HG03442 (cell line): ENCODE data around the gene SMARCA1.

Source experiments
- ATAC-seq: cut with Tn5 transposase; IDR thresholded peaks from one replicate; pipeline ENCODE4 v1.9.1; 2021; ENCODE audit warnings: mild to moderate bottlenecking, moderate library complexity; ENCODE audit not compliant: unreplicated experiment

Gene SMARCA1

DNA sequence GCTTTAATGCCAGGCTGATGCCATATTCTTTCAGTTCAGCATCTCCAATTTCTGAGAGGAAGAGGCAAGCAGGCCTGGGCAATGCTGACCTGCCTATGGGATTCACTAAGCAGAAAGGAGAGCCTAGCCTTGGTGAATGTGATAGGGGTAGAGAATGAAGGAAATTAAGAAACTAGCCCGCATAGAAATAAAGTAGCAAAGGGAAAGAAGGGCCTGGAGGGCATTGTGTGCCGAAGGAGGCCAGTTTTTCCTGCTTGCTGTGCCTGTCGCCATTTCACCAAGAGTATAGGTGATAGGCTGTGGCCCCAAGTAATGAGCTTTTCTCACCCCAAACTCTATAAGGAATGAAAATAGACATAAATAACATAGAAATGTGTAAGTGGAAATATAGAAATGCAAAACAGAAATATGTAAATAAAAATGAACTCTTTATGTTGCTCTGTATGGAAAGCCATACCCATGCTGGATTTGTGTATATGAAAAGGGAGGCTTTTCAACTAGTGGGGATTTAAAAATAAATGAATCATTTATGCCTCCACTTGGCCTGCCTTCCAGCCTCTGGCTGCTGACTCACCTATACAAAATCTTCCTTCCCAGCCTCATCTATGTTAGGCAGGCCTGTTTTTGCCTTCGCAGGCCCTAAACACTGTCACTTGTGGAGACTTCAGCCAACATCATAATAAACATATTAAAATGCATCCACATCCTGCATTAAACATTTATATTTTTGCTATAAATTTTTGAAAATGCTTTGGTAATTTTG lies 11.7 kb upstream of the SMARCA1 start:
- no peak for ATAC-seq

DNA sequence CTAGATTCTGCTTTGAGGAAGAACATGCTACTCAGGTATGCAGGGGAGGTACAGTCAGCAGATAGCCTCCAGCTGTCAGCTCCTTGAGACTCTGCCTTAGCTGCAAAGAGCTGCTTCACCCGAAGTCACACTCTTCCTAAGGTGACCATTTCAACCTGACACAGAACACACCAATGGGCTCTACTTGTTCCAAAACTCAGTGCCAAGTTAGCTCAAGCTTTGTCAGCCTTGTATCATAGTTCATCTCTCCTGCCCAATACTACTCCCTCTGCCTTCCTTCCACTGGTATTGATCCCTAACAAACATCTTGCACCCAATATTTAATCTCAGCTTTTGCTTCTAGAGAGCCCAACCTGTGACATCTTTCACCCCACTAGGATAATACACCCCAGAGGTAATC lies 7.8 kb upstream of the SMARCA1 start:
- no peak for ATAC-seq

DNA sequence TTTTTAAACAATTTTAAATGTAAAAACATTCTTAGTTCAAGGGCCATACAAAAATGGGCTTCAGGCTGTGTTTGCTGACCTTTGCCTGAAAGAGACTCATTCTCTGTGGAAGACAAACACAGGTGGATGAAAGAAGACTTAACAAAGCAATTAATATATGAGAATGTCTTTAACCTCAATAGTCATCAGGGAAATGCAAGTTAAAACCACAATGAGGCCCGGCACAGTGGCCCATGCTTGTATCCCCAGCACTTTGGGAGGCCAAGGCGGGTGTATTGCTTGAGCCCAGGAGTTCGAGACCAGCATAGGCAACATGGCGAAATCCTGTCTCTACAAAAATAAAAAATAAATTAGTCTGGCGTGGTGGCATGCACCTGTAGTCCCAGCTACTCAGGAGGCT lies 7.1 kb upstream of the SMARCA1 start:
- ATAC-seq, result no peak

DNA sequence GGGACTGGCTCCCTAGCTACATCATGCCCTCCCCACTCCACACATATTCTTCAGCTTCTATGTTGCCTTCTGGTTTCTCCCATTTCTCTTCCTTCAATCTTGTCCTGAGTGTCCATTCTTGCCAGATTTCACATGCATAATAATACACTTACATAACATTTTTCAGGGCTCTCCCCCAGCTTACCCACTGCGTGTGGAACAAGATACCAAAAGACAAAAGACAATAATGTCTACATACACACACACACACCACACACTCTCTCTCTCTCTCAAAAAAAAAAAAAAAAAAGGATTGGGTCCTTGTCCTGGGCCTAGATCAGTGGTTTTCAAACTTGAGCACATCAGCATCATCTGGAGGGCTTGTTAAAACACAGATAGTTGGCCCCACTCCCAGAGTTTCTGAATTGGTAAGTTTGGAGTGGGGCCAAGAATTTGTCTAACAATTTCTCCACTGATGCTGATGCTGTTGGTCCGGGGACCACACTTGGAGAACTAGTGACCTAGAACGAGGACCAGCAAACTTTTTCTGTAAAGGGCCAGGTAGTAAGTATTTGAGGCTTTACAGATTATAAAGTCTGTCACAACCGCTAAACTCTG lies 6.5 kb upstream of the SMARCA1 start:
- ATAC-seq, result no peak

DNA sequence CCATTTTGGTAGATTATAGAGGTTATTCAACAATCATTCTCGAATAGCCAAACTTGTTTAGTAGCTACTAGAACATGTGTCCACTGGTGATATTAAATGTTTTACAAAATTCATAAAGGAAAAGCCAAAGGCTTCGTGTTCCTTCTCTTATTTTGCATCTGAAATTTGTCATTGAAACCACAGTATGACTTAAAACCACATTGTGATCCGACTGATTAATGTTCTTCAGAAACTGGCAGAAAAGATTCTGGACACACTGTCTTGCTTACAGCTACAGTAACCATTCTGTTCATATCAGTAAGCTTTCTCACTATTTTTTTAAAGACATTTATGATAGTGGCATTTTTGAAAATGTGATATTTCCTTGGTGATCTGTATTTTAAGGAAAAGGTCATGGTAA lies 2.6 kb upstream of the SMARCA1 start:
- no peak for ATAC-seq

DNA sequence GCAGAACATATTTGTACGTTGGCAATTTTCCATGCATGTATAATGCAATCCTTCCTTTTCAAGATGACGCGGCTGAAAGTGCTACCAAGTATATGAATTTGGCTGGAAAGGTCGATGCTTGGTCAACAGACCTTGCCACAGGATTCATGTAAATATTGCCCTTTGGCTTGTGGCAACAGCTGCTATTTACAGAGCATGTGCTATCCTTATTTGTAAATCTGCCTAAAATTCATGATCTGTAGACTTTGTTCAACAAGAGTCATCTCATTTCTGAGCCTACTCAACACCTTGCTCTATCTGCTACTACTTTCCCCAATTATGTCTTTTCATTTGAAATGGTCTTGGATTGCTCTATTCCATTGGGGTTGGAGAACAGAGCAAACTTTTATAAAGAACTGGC lies 1.9 kb upstream of the SMARCA1 start:
- ATAC-seq, result no peak

DNA sequence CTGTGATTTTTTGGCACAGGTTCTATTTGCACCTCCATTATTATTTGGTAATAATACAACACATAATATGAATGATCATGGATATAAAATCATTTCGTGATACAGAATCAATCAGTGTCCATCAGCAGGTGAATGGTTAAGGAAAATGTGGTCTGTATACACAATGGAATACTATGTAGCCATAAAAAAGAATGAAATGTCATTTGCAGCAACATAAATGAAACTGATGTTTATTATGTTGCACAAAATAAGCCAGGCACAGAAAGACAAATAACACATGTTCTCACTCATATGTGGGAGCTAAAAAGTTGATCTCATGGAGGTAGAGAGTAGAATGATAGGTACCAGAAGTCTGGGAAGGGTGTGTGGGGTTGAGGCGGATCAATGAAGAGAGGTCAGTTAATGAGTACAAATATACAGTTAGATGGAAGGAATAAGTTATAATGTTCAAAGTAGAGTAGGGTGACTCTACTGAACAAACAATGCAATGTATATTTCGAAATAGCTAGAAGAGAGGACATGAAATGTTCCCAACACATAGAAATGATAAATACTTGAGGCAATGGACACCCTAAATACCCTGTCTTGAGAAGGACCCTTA lies 1.1 kb upstream of the SMARCA1 start:
- ATAC-seq, result no peak

DNA sequence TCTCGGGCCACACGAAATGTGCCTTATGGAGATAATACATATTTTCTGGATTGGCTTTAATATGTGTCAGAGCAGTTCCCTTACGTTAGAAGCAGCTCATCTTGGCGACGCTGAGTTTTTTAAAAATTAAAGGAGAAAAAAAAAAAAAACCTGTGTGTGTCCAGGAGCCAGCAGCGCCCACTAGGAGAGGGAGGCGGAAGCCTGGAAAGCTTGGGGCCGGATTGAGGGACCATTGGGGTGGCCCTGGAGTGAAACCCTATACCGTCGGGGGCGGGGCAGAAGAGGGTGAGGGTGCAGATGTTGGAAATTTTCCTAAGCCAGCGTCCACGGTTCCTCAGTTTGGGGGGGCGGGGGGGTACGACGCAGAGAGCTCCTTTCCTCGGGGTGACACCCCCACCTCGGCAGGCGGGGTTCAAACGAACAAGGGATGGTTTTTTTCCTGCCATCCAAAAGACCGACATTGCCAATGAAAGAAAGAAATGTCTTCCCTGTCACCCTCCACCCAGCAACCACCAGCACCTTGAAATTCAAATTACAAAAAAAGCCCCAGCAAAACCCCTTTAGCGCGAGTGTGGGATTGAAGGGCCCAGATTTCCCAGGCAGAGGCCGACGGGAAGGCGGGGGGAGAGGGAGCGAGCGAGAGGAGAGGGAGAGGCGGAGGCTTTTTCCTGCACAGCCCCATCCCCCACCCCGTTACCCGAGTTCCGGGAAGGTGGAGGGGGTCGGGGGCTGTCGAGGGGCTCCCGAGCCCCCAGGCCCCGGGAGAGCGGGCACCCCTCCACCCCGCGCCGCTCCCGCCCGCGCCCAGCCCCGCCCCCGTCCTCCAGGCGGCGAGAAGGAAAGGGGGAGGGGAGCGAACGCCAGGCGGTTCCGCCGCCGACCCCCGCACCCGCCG lies 859 bp downstream of the SMARCA1 start:
- no peak for ATAC-seq

DNA sequence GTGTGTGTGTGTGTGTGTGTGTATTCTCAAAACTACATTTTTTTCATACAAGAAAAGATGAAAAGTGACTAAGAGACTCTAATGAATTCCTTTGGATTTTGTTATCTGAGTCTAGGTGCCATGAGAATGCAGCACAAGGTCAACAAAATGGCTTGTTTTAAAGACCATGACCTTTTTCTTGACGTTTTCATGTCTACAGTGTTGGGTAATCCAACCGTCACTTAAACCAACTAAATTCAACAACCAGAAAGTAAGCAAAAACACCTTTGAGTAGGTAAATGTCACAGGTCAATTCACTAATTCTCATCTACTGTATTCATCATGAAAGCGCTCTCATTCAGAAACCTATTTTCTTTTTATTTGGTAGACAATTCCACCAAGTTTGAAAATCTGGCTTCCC lies 3.1 kb downstream of the SMARCA1 start:
- ATAC-seq, result no peak

DNA sequence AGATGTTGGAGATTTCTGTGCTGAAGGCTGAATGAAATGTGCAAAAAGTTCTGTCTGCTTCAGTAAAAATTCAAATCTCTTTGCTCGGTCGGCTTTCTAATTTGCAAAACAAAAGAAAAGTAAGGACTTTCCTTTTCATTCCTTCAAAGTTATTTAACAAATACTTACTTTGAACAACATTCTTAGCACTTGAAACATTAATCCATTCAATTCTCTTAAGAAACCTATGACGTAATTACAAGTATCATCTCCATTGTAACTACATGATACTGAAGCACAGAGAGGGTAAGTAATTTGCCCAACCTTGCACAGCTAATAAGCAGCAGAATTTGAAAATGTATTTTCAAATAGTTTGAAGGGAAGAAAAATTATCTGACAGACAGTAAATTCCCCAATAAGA lies 6.9 kb downstream of the SMARCA1 start:
- ATAC-seq, result no peak

DNA sequence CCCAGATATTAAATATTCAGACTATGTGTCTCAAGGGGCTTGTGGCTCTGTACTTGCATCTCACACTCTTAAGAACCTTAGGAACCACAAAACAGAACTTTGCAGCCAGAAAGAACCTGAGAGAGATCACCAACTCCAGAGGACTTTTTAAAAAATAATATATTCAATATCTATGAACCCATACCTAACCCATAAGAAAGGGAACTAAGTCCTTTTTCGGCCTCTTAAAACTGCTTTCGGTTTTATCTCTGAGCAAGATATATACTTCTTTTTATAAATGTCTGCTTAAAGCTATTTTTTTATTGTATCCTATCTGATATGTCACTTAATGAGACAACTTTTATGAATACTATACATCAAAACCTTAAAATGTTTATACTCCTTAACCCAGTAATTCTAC lies 10.9 kb downstream of the SMARCA1 start:
- ATAC-seq, result no peak

DNA sequence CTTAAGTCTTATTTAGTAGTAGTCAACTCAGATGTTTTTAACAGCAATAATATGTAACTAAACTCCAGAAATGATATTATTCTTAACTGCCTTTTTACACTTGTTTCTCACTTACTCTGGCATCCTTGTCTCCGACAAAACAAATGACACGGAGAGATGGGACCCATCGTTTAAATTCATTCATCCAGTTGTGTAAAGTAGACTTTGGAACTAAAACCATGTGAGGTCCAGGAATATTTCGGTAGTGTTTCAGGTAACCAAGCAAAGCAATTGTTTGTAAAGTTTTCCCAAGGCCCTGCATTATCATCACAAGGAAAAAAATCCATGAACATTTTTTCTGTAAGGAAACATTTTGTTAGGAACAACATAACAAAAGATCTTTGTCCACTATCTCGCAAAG lies 11.6 kb downstream of the SMARCA1 start:
- no peak for ATAC-seq

DNA sequence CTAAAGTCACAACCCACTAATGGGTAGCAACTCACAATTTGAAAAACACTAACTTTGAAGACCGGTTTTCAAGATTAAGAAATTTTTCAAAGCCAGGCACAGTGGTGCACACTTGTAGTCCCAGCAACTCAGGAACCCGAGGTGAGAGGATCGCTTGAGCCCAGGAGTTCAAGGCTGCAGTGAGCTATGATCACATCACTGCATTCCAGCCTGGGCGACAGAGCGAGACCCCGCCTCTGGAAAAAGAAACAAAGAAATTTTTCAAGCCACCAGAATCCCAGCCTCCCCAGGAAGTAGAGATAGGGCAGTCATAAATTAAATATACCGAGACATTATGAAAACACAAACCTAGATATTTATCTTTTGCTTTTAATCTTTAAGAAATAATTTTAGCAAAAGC lies 13.0 kb downstream of the SMARCA1 start:
- ATAC-seq, result no peak

DNA sequence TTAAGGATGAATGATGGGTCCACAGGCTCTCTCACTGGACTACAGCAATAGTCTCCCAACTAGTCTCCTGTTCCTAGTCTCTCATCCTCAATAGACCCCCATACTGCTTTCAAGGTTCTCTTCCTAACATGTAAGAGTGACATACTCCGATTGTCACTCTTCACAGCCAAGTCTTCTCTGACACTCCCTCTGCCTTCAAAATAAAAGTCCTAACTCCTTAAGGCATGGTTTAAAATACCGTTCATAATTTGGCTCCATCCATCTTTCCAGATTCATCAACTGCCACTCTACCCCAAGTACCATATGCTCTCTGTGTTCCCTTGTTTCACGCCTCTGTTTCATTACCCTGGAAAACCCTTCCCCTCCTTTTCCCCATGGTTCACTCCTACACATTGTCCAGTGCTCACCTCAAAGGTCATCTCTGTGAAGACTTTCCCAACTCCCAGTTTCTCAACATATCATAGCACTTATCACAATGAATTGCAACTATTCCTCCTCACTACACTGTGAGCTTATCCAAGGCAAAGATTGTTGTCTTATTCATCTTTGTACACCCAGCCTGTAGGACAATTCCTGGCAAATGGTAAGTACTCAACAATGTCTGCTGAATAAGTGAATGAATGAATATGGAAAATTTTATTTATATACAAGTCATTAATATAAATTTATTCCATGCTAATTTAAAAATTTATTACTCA lies 26.0 kb downstream of the SMARCA1 start:
- no peak for ATAC-seq

DNA sequence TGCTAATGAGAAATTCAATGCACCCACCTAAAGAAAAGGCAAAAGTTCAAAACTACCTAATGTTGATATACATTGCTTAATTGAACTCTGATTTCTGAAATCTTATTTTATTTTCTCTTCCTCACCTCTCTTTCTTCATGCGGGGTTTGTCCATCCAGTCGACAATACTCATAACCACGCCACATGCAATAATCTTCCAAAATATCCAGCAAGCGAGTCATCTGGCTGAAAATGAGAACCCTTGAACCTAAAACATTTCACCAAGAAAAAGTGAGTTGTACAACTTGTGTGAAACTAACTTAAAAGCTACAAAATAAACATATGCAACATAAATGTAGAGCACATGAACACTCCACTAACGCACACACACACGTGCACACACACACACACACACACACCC lies 26.7 kb downstream of the SMARCA1 start:
- ATAC-seq, result no peak

DNA sequence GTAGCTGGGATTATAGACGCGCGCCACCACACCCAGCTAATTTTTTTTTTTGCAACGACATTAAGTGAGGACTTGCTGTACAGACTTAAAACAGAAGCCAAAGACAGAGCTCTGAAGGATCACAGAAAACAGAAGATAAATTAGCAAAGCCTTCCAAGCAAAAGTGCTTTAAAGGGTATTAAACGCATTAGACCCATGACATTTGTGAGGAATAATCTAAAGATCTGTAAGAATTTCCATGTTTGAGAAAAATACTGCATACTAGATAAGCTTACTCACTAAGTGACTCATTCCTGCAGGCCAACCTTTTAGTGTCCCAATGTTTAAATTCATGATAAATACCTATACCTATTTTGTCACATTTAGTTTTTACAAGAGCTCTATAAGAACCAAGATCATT lies 27.4 kb downstream of the SMARCA1 start:
- ATAC-seq, result no peak

DNA sequence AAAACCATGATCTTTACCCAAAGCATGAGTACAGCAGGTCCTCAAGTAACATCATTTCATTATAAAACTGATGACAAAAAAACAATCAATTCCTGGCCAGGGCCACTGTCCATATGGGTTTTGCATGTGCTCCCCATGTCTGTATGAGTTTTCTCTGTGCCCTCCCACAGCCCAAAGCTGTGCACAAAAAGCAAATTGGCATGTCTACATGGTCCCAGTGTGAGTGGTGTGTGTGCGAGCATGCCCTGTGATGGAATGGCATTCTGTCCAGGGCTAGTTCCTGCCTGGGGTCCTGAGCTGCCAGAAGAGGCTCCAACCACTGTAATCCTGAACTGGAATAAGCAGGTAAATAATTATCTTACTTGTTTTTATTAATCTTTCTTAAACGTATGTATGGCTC lies 28.4 kb downstream of the SMARCA1 start:
- ATAC-seq, result no peak

DNA sequence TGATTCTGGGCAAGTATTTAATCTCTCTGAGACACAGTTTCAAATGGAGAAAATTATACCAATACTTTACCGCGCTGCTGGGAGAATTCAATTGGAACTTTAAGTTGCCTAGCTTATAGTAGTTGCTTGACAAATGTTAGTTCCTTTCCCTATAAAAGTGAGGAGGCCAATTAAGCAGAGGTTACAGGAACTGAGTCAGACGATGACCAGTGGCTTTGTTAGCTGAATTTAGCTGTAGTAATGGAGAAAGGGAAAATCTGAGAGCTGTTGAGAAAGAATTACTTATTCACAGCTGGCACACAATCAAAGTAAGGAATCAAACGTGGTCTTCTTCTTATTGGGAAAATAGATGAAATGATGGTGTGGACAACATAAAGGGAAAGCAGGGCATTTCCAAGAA lies 29.6 kb downstream of the SMARCA1 start:
- no peak for ATAC-seq

DNA sequence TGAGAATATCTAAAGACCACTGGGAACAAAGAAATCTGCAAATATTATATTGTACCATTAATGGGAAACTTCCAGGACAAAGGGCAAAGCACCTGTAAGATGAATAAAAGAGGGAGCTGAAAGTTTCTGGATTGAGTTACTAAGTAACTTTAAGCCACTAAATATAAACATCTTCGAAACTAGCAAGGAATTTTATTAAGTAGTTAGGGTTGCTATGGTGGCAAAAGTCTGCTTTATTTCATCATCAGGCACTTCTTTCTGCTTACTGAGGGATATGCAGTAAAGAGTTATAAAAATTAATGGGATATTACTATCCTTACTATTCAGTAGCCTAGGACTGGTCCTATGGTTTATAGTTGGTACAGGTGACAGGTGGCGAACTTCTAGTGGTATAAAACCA lies 33.0 kb downstream of the SMARCA1 start:
- ATAC-seq, result no peak

DNA sequence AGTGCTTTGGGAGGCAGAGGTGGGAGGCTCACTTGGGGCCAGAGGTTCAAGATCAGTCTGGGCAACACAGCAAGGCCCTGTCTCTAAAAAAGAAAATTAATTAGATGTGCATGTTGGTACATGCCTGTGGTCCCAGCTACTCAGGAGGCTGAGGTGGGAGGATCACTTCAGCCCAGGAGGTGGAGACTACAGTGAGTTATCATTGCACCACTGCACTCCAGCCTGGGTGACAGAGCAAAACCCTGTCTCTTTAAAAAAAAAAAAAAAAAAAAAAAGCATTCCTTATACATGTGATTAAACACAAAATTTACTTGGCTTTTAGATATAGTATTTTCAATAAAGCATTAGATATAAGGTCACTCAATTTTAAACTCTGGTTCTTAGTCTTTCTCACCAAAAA lies 34.9 kb downstream of the SMARCA1 start:
- no peak for ATAC-seq

DNA sequence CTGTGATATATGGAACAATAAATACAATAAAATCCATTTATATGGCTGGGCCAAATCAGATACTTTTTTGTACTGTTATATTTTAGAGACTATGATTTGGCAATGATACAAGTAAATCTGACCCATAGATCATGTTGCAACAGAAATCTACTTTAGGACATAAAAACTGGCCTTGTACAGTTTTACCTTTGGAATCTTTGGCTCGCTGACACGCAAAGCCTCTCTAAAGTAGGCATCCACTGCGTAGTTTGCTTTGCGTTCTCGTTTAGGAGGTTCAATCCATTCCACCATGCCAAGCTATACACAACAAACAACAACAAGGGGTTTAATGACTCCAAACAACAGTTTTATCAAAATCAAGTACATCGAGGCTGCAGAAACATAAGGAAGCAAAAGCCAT lies 42.4 kb downstream of the SMARCA1 start:
- no peak for ATAC-seq
